ENCODE measurements around the gene MBD3. TPM values are rescaled to one million over a fixed set of nuclear protein-coding genes. Genes with fewer than 3 reads are reported as not detected.

MBD3 gene
- total and polyA plus RNA-seq, 5 donors = 45.8 to 96.2 (median 62.9) TPM

DNA sequence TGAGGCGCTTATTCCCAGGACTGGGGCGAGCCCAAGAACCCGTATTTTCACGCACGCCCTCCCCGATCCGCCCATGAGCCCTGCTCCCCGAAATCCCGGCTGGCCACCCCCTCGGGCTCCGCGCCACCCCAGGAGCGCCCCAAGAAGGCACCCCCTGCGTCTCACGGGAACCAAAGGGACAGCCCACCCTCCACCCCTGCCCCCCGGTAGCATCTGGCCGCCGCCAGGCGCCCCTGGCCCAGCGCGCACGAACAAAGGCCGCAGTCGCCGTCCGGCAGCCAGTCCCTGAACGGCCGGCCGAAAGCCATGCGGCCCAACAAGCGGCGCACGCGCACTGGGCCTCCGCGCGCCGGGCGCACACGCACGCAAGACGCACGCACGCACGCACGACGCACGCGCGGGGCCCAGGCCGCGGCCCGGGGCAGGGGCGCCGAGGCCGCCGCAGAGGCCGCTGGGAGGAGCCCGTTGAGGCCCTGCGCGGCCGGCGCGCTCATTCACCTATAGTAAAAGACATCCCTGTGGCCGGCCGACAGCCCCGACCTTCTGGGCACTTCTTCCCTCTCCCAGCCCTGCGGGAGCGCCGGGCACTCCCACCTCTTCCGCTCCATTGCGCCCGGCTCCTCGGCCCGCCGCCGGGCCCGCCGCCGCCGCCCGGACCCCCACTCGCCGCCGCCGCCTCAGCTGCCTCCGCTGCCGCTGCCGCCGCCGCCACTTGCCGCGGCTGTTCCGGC is 476 bp downstream of the MBD3 start:
- Histone ChIP-seq H3K4me1 (ENCODE audit: control insufficient read depth, insufficient read depth, low read length) (peaks cover 6% of the 10 kb centered on the region), H3K27ac (ENCODE audit: low read length) (peak overlapping the region; percentile 98), H3K9me3 (ENCODE audit: control insufficient read depth, low read length) (no peaks in the 10 kb centered on the region), H3K27me3 (ENCODE audit: control insufficient read depth, insufficient read depth) (no peaks in the 10 kb centered on the region), H3K4me3 (ENCODE audit: low read length) (peak overlapping the region; percentile 91)
- intact Hi-C loops (cut with DNase I) = no loop called here
- WGBS = under 1% methylated on average over 94 of the region's 94 CpGs
- DNase-seq = peak; percentile 90 to 97 (median 96)
- ATAC-seq = peak; percentile 85 to 86

DNA sequence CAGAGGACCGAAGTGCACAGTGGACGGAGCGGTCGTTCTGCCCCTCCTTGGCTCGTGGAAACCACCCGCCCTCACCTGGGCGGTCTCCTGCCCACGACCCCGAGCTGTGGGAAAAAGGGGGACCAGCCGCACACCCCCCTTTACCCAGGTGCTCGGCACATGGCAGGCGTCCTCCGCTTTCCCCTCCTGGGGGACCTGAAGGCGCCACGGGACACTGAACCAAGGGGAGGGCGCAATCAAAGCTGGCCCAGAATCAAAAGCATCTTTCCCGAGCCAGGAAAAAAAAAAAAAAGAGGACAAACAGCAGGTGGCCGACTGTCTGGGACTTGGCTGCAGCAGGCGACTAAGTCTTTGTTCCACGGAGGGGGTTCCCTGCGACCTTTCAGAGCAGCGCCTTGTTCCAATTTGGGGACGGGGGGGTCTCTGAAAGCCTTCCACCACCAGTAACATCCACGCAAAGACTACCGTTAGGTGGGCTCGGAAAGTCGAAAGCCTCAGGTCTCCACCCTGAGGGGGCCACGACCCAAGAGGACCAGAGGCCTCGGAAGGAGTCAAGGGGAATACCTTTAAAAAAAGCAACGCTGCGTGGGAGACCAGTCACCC is 1.1 kb downstream of the MBD3 start:
- intact Hi-C loops (cut with DNase I) = no loop called here
- Histone ChIP-seq H3K27ac (ENCODE audit: low read length) (peak overlapping the region; percentile 59), H3K4me1 (ENCODE audit: control insufficient read depth, insufficient read depth, low read length) (peaks cover 6% of the 10 kb centered on the region), H3K4me3 (ENCODE audit: low read length) (peak overlapping the region; percentile 91), H3K9me3 (ENCODE audit: control insufficient read depth, low read length) (no peaks in the 10 kb centered on the region), H3K27me3 (ENCODE audit: control insufficient read depth, insufficient read depth) (no peaks in the 10 kb centered on the region)
- WGBS = 3% methylated on average over 31 of the region's 31 CpGs
- DNase-seq (peak in 1 of 3 donors; percentile 66), ATAC-seq (peak in 1 of 2 donors; percentile 4)

DNA sequence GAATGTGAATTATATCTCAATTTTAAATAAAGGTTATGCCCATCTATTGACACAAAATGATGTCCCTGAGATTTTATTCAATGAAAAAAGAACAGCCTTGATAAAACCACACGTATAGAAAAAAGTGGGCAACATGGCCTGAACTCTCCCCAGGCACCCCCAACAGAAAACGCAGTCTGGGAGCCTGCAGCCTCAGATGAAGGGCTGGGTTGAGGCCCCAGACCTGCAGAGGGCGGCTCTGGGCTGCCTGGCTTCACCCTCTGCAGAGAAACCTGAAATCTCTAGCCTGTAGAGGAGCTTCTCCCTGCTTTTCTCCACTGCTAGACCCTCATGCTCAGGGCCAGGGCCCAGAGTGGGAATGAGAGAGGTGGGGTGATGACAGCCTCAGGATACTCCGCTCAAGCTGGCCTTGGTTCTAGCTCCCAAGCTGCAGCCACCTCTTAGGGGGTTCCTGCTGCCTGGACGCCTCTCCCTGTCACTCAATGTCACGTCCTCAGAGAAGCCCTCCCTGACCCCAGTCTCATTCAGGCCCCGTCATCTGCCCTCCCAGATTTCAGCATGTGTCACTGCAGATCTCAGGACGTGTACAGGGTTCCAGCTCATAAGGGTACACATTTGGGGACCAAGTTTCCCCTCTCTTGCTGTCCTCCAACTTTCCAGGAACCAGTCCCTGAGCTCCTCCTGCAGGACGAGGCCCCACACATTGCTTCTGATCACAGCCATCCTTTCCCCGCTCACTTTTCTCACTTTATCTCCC is 1.8 kb downstream of the MBD3 start:
- Histone ChIP-seq H3K9me3 (ENCODE audit: control insufficient read depth, low read length) (no peaks in the 10 kb centered on the region), H3K4me1 (ENCODE audit: control insufficient read depth, insufficient read depth, low read length) (peaks cover 6% of the 10 kb centered on the region), H3K4me3 (ENCODE audit: low read length) (peak overlapping the region; percentile 91), H3K27me3 (ENCODE audit: control insufficient read depth, insufficient read depth) (no peaks in the 10 kb centered on the region), H3K27ac (ENCODE audit: low read length) (no peak overlapping the region)
- no peak for DNase-seq
- no peak for ATAC-seq
- 30% methylated on average over 10 of the region's 10 CpGs for WGBS
- intact Hi-C loops (cut with DNase I) = no loop called here

DNA sequence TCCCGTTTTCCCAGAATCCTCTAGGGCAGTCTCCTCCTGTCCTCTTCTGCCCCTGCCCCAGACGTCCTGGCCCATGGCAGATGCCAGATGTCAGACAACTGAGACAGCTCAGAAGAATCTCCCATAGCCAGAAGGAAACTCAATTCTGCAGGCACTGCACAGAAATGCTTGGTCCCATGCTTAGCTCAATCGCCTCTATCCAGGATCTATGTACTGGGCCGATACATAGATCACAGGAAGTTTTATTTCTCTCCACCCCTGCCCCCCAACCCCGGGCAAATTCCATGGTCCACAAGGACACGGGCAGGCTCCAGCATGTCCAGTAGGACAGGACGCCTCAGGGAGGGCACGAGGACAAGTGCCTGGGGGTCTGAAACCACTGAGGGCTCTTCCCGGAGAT is 4.8 kb downstream of the MBD3 start:
- Histone ChIP-seq H3K27ac (ENCODE audit: low read length) (no peak overlapping the region), H3K4me1 (ENCODE audit: control insufficient read depth, insufficient read depth, low read length) (peaks cover 6% of the 10 kb centered on the region), H3K27me3 (ENCODE audit: control insufficient read depth, insufficient read depth) (no peaks in the 10 kb centered on the region), H3K4me3 (ENCODE audit: low read length) (no peak overlapping the region), H3K9me3 (ENCODE audit: control insufficient read depth, low read length) (no peaks in the 10 kb centered on the region)
- intact Hi-C loops (cut with DNase I) = no loop called here
- no peak for DNase-seq
- ATAC-seq = no peak
- 69% methylated on average over 9 of the region's 9 CpGs for WGBS

DNA sequence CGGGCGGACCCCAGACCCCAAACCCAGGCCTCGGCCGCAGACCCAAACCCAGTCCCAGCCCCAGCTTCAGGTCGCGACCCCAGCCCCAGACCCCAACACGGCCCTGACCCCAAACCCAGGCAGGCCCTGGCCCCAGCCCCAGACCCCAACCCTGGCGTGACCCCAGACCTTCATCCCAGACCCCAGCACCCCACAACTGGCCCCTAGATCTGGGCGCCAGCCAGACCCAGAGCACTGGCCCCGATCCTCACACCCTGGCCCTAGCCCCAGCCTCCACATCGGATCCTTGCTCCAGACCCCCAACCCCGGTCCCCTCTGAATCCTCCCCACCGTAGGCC is 7.5 kb downstream of the MBD3 start:
- Histone ChIP-seq H3K4me1 (ENCODE audit: control insufficient read depth, insufficient read depth, low read length) (no peaks in the 10 kb centered on the region), H3K27ac (ENCODE audit: low read length) (no peak overlapping the region), H3K27me3 (ENCODE audit: control insufficient read depth, insufficient read depth) (no peaks in the 10 kb centered on the region), H3K4me3 (ENCODE audit: low read length) (no peak overlapping the region), H3K9me3 (ENCODE audit: control insufficient read depth, low read length) (no peaks in the 10 kb centered on the region)
- WGBS = 89% methylated on average over 13 of the region's 13 CpGs
- intact Hi-C loops (cut with DNase I) = no loop called here
- peak in 1 of 3 donors; percentile 65 for DNase-seq
- ATAC-seq = no peak

DNA sequence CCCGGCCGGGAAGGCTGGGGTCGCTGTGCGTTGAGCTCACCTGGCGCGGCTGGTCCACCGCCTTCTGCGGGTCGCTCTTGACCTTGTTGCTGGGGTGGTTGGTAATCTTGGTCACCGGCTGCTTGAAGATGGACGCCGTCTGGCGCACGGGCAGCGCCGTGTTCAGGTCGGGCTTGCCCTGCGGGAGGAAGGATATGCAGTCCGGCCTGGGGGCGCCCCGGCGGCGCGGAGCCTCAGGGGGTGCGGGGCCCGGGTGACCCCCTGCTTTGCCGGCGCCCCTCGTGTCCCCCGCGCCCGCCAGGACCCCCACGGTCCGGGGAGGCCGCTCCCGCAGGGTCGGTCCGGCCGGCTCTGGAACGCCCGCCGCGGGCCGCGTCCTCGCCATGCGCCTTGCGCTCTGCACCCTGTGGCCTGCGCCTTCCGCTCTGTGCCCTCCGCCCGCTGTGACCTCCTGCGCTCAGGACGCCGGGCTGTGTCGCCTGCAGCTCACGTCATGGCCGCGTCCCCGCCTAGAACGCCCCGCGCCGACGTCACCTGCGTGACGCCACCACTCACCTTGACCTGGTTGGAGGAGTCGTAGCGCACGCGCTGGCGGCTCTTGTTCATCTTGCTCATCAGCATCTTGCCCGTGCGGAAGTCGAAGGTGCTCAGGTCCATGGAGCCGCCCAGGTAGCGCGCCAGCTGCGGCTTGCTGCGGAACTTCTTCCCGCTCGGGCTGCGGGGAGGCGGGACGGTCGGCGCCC is 8.0 kb downstream of the MBD3 start:
- intact Hi-C loops (cut with DNase I) = no loop called here
- ATAC-seq = no peak
- peak in 2 of 3 donors; percentile 50 to 64 for DNase-seq
- no peaks in the 10 kb centered on the region for H3K9me3 ChIP-seq (ENCODE audit: control insufficient read depth, low read length)
- no peaks in the 10 kb centered on the region for H3K4me1 ChIP-seq (ENCODE audit: control insufficient read depth, insufficient read depth, low read length)
- no peaks in the 10 kb centered on the region for H3K27me3 ChIP-seq (ENCODE audit: control insufficient read depth, insufficient read depth)
- no peak overlapping the region for H3K27ac ChIP-seq (ENCODE audit: low read length)
- WGBS = 88% methylated on average over 87 of the region's 87 CpGs
- no peak overlapping the region for H3K4me3 ChIP-seq (ENCODE audit: low read length)

DNA sequence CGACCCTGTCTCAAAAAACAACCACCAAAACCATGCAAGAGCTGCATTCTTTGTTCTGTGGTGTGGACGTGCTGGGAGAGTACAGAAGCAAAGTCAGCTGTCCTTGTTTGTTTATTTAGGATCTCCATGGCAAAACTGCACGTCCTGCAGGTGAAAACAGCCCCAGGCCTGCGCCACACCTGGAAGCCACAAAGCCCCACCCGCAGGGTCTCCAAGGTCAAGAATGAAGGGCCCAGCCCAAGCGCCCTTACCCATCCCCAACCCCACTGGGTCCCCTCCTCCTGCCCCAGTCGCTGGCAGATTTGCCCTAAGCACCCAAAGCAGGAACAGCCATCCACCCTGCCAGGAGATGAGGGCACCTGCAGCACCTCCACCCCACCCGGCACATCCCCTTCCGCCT is 10.5 kb downstream of the MBD3 start:
- Histone ChIP-seq H3K4me1 (ENCODE audit: control insufficient read depth, insufficient read depth, low read length) (no peaks in the 10 kb centered on the region), H3K4me3 (ENCODE audit: low read length) (no peak overlapping the region), H3K9me3 (ENCODE audit: control insufficient read depth, low read length) (no peaks in the 10 kb centered on the region), H3K27me3 (ENCODE audit: control insufficient read depth, insufficient read depth) (no peaks in the 10 kb centered on the region), H3K27ac (ENCODE audit: low read length) (no peak overlapping the region)
- intact Hi-C loops (cut with DNase I) = no loop called here
- WGBS = 90% methylated on average over 9 of the region's 9 CpGs
- ATAC-seq = no peak
- DNase-seq = no peak

DNA sequence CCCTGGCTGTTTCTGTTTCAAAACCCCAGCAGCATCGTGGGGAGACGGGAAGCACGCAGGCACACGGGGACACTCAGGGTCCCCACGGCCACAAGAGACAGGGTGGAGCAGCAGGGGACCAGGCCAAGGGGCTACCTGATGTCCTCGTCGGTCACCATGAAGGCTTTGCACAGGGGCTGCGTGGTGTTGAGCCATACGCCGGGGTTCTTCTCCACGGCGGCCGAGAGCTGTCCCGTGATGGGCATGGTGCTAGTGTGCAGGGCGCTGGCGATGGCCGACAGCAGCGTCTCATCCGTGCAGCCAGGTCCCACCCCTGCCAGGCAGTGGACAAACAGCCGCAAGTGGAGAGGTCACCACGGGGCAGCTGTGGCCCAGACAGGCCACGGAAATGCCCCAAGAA is 11.7 kb downstream of the MBD3 start:
- Histone ChIP-seq H3K4me1 (ENCODE audit: control insufficient read depth, insufficient read depth, low read length) (no peaks in the 10 kb centered on the region), H3K27ac (ENCODE audit: low read length) (no peak overlapping the region), H3K4me3 (ENCODE audit: low read length) (no peak overlapping the region), H3K27me3 (ENCODE audit: control insufficient read depth, insufficient read depth) (no peaks in the 10 kb centered on the region), H3K9me3 (ENCODE audit: control insufficient read depth, low read length) (no peaks in the 10 kb centered on the region)
- ATAC-seq (no peak), DNase-seq (no peak)
- WGBS = 92% methylated on average over 22 of the region's 22 CpGs
- intact Hi-C loops (cut with DNase I) = no loop called here

DNA sequence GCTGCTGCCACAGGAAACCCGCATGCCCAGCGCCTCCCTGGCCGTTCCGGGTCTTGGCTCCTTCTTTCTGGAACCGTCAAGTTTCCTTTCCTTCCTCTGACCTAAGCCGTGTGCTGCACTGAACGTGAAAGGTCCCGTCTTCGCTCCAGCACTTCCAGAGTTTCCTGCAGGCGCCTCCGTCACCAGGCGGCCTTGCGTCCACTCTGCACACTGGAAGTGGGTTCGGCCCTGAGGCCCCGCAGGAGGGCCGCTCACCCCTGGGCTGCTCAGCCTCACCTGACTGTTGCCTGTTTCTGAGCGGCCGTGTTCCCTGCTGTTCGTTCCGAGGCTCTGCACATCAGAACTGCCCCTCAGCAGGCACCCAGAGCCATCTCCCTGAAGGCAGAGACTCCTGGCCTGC is 12.3 kb downstream of the MBD3 start:
- Histone ChIP-seq H3K27me3 (ENCODE audit: control insufficient read depth, insufficient read depth) (no peaks in the 10 kb centered on the region), H3K27ac (ENCODE audit: low read length) (no peak overlapping the region), H3K4me1 (ENCODE audit: control insufficient read depth, insufficient read depth, low read length) (no peaks in the 10 kb centered on the region), H3K4me3 (ENCODE audit: low read length) (no peak overlapping the region), H3K9me3 (ENCODE audit: control insufficient read depth, low read length) (no peaks in the 10 kb centered on the region)
- intact Hi-C loops (cut with DNase I) = no loop called here
- 86% methylated on average over 20 of the region's 20 CpGs for WGBS
- ATAC-seq (no peak), DNase-seq (no peak)

DNA sequence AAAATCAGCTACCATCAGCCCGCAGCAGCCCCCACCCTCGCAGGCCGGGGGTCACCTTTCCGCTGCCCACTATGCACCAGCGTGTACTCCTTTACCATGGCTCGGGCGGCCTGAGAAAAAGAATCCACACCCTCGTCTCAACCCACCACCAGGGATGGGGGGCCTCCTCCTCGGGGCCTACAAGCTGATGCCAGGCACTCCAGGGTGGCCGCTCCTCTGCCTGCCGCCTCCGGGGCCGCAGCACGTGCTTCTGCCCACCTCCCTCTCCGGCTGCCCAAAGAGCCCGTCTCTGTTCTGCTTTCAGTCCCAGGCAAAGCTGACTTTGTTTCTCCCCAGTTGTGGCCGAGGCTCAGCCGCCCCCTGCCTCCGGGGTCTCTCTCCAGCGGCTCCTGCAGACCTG is 13.4 kb downstream of the MBD3 start:
- Histone ChIP-seq H3K9me3 (ENCODE audit: control insufficient read depth, low read length) (no peaks in the 10 kb centered on the region), H3K4me3 (ENCODE audit: low read length) (no peak overlapping the region), H3K4me1 (ENCODE audit: control insufficient read depth, insufficient read depth, low read length) (no peaks in the 10 kb centered on the region), H3K27me3 (ENCODE audit: control insufficient read depth, insufficient read depth) (no peaks in the 10 kb centered on the region), H3K27ac (ENCODE audit: low read length) (no peak overlapping the region)
- DNase-seq (no peak), ATAC-seq (no peak)
- WGBS = 94% methylated on average over 20 of the region's 20 CpGs
- intact Hi-C loops (cut with DNase I) = no loop called here

Measured in right cardiac atrium (tissue), 5 donors.